DOHH2 (cell line): ENCODE measurements around the gene TXLNB.

Experiments used
- EZH2phosphoT487 ChIP-seq: fragments of 200-600 bp; sonication (generic); IDR thresholded peaks from 2 replicates; pipeline ENCODE4 v1.6.1; 2017; ENCODE audit warnings: borderline replicate concordance, mild to moderate bottlenecking, antibody characterized with exemption, low read length, moderate library complexity, mixed read lengths
- TF ChIP-seq, protein P1 (sequence below): fragments of 200-600 bp; sonication (generic); IDR thresholded peaks from one replicate; pipeline ENCODE4 v1.5.1; 2014; ENCODE audit warnings: antibody characterized with exemption, mild to moderate bottlenecking, low read depth, low read length; ENCODE audit not compliant: poor library complexity, severe bottlenecking

DNA sequence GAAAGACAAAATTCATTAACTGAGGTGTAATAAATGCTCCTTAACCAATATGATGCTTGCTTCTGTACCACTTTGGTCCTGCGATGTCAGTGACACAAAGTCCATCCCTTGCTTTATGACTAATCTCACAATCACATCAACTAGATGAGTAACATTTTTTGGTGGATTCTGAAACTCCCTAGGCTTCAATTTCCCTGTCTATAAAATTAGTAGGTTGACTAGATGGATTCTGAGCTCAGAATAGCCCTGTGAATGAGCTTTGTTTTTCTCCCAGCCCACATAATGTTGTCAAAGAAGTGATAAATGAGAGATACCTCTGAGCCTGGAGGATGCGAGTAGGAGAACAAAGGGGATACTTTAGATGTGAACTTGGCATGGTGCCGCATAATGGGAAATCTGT lies 9.1 kb downstream of the TXLNB start:
- TF ChIP-seq, protein P1, sequence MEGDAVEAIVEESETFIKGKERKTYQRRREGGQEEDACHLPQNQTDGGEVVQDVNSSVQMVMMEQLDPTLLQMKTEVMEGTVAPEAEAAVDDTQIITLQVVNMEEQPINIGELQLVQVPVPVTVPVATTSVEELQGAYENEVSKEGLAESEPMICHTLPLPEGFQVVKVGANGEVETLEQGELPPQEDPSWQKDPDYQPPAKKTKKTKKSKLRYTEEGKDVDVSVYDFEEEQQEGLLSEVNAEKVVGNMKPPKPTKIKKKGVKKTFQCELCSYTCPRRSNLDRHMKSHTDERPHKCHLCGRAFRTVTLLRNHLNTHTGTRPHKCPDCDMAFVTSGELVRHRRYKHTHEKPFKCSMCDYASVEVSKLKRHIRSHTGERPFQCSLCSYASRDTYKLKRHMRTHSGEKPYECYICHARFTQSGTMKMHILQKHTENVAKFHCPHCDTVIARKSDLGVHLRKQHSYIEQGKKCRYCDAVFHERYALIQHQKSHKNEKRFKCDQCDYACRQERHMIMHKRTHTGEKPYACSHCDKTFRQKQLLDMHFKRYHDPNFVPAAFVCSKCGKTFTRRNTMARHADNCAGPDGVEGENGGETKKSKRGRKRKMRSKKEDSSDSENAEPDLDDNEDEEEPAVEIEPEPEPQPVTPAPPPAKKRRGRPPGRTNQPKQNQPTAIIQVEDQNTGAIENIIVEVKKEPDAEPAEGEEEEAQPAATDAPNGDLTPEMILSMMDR = no peak
- TF ChIP-seq EZH2phosphoT487 = no peak
